Adrenal gland (tissue), 12 donors: ENCODE data around the gene BAZ1A. TPM values are rescaled to one million over a fixed set of nuclear protein-coding genes. Genes with fewer than 3 reads are reported as not detected.

Source experiments
- DNase-seq, 7 donors: peaks; one replicate each; pipeline ENCODE4 v3.0.0-alpha.2; 2019 to 2020
- H3K27ac ChIP-seq, 5 donors: fragments of 200-600 bp; sonication (generic) in 4 of 5; 1 replicate in 3 of 5; 2 replicates in 2 of 5; pipeline versions ENCODE4 v1.5.1 to v1.8.0; 2016 to 2020; ENCODE audit warnings: mild to moderate bottlenecking in 1 of 5
- H3K27me3 ChIP-seq: fragments of 200-600 bp; 2 replicates; pipeline ENCODE4 v1.8.0; 2021
- H3K36me3 ChIP-seq, 2 donors: fragments of 200-600 bp; replicated peaks in 1 of 2; 1 replicate in 1 of 2; 2 replicates in 1 of 2; pipeline versions ENCODE4 v1.5.1 to v1.8.0; 2018 to 2022
- H3K4me1 ChIP-seq, 2 donors: fragments of 200-600 bp; replicated peaks in 1 of 2; 1 replicate in 1 of 2; 2 replicates in 1 of 2; pipeline versions ENCODE4 v1.5.1 to v1.8.0; 2018 to 2021
- H3K4me3 ChIP-seq, 4 donors: fragments of 200-600 bp; sonication (generic) in 3 of 4; one replicate each; pipeline ENCODE4 v1.5.1; 2016 to 2018
- H3K9me3 ChIP-seq, 3 donors: fragments of 200-600 bp; sonication (generic) in 1 of 3; replicated peaks in 1 of 3; 1 replicate in 2 of 3; 2 replicates in 1 of 3; pipeline versions ENCODE4 v1.5.1 to v1.8.0; 2016 to 2021
- CTCF ChIP-seq, 6 experiments: fragments of 450-650 bp in 4 of 6; fragments of 200-600 bp in 2 of 6; sonication (generic) in 1 of 6; IDR thresholded peaks; 1 replicate in 5 of 6; 2 replicates in 1 of 6; pipeline versions ENCODE4 v1.5.1 to v1.8.0; 2016 to 2021; ENCODE audit warnings: antibody characterized with exemption in 6 of 6, mild to moderate bottlenecking in 2 of 6, moderate library complexity in 1 of 6
- POLR2A ChIP-seq, 2 donors: fragments of 450-650 bp; IDR thresholded peaks; one replicate each; pipeline ENCODE4 v1.6.1; 2017; ENCODE audit warnings: antibody characterized with exemption in 2 of 2, mild to moderate bottlenecking in 2 of 2, moderate library complexity in 1 of 2
- WGBS, 4 donors: extraction: QIAGEN DNeasy Blood & Tissue Kit in 2 of 4; methylation state at CpG; one replicate each; pipeline versions ENCODE4 v1.1.5 to v1.1.7; 2013 to 2017; 5-methylcytosine and 5-hydroxymethylcytosine counted together
- intact Hi-C, 2 donors: fragments of 100-400 bp; cut with DNase I; formaldehyde crosslinking; loops; one replicate each; pipeline versions ENCODE4 v1.14.1 to v1.15.0; 2022 to 2023
- polyA plus RNA-seq, 3 donors: library from polyadenylated mRNA; stranded (reverse); fragments of 200-250 nt in 2 of 3; fragments of 350-450 nt in 1 of 3; fragmentation: Illumina TruSeq in 1 of 3; extraction: RNeasy Lipid Tissue Mini Kit (QIAGEN cat#74804) in 1 of 3; gene quantifications; one replicate each; pipeline ENCODE4 v1.2.3, GENCODE V29; 2013 to 2014
- total RNA-seq, 9 donors: library from RNA; depleted of rRNA in 4 of 9; stranded (reverse); fragments of >200 nt in 4 of 9; fragments of 120-200 nt in 1 of 9; fragmentation: NEBNext Ultra II Directional in 1 of 9; extraction: Animal tissue kit (Norgen Biotek cat#: 25700) in 1 of 9; gene quantifications; one replicate each; pipeline versions ENCODE4 v1.1.0 to v1.2.4, GENCODE V29; 2013 to 2023
- donor health status: healthy with polysubstance abuse.
- donor health status: Bipolar disorder and iron deficiency.
- donor health status: DM: yes; HTN: yes; CAD: no.
- donor health status: DM: no; HTN: no; CAD: no.
- donor health status: DM: no; HTN: no; CAD: no.
- donor health status: DM: yes; HTN: yes; CAD: no.

Gene BAZ1A
- total and polyA plus RNA-seq, 12 donors = 8.5 to 33.0 (median 14.4) TPM

GRCh38 chr14:34895277-34895676, 20.1 kb upstream of the BAZ1A start:
- DNase-seq = no peak
- intact Hi-C loops = no loop called here
- Histone ChIP-seq H3K4me1 (no peaks in the 10 kb centered on the region), H3K36me3 (no peaks in the 10 kb centered on the region), H3K9me3 (no peaks in the 10 kb centered on the region), H3K27ac (no peak overlapping the region), H3K4me3 (no peak overlapping the region), H3K27me3 (no peaks in the 10 kb centered on the region)
- WGBS, 4 donors = 60 to 67% (median 63%) methylated on average over 3 of the region's 3 CpGs
- TF ChIP-seq POLR2A (IDR thresholded peaks at IDR 0.05) = no peak
- no peak for TF ChIP-seq CTCF (IDR thresholded peaks at IDR 0.05)

- no peaks in the 10 kb centered on the region for H3K36me3 ChIP-seq
- H3K9me3 ChIP-seq = no peaks in the 10 kb centered on the region
- intact Hi-C loops = no loop called here
- no peak overlapping the region for H3K27ac ChIP-seq
- H3K4me3 ChIP-seq = no peak overlapping the region
- H3K27me3 ChIP-seq = no peaks in the 10 kb centered on the region
- no peaks in the 10 kb centered on the region for H3K4me1 ChIP-seq
- no peak for DNase-seq
- no peak for TF ChIP-seq CTCF (IDR thresholded peaks at IDR 0.05)
- TF ChIP-seq POLR2A (IDR thresholded peaks at IDR 0.05) = no peak
- 39 to 61% (median 49%) methylated on average over 1 of the region's 1 CpG for WGBS, 4 donors
These were observed 15.8 kb upstream of the BAZ1A start for GRCh38 chr14:34890937-34891336.

- DNase-seq = no peak
- WGBS, 4 donors = 93 to 99% (median 94%) methylated on average over 2 of the region's 2 CpGs
- H3K4me3 ChIP-seq = no peak overlapping the region
- H3K36me3 ChIP-seq = no peaks in the 10 kb centered on the region
- H3K4me1 ChIP-seq = no peaks in the 10 kb centered on the region
- intact Hi-C loops = no loop called here
- no peak overlapping the region for H3K27ac ChIP-seq
- H3K9me3 ChIP-seq = no peaks in the 10 kb centered on the region
- H3K27me3 ChIP-seq = no peaks in the 10 kb centered on the region
- TF ChIP-seq POLR2A (IDR thresholded peaks at IDR 0.05) (no peak), CTCF (IDR thresholded peaks at IDR 0.05) (no peak)
These were observed 13.0 kb upstream of the BAZ1A start for GRCh38 chr14:34888186-34888585.

GRCh38 chr14:34883954-34884353, 8.8 kb upstream of the BAZ1A start:
- intact Hi-C loops = no loop called here
- Histone ChIP-seq H3K27me3 (no peaks in the 10 kb centered on the region), H3K4me1 (no peaks in the 10 kb centered on the region), H3K9me3 (no peaks in the 10 kb centered on the region), H3K36me3 (no peaks in the 10 kb centered on the region), H3K4me3 (no peak overlapping the region), H3K27ac (no peak overlapping the region)
- 60 to 77% (median 67%) methylated on average over 4 of the region's 4 CpGs for WGBS, 4 donors
- no peak for DNase-seq
- no peak for TF ChIP-seq POLR2A (IDR thresholded peaks at IDR 0.05)
- no peak for TF ChIP-seq CTCF (IDR thresholded peaks at IDR 0.05)
